ENCODE data around the gene MICAL3.

Gene MICAL3

GRCh38 chr22:17865183-17866055 lies 158.9 kb downstream of the MICAL3 start:
- DNase-seq = no peak

- DNase-seq = no peak
These were observed 159.8 kb downstream of the MICAL3 start for GRCh38 chr22:17864398-17865182.

GRCh38 chr22:17862646-17863181 lies 161.6 kb downstream of the MICAL3 start:
- DNase-seq = no peak

GRCh38 chr22:17861909-17862308 lies 162.5 kb downstream of the MICAL3 start:
- no peak for DNase-seq

GRCh38 chr22:17860220-17860965 lies 164.0 kb downstream of the MICAL3 start:
- DNase-seq = no peak

GRCh38 chr22:17858033-17858432 lies 166.3 kb downstream of the MICAL3 start:
- DNase-seq = no peak

- DNase-seq = no peak
These were observed 168.6 kb downstream of the MICAL3 start for GRCh38 chr22:17855572-17856290.

DNA sequence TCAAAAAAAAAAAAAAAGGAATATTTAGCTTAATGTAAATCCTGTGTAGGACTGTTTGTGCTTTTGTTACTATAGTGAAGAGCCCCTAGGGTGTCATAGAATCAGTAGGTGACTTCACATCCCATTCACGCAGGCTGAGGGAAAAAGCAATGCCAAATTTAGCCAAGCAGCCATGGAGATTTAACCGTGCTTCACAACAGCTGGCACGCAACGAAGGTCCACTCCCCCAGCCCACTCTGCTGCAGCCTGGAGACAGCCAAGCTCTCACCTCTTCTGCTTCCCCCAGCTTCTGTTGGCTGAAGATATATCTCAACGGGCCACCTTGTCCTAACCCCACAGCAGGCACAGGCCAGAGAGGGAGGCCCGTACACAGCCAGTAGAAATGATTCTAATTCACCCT lies 171.3 kb downstream of the MICAL3 start:
- DNase-seq = no peak

- DNase-seq = no peak
These were observed 172.6 kb downstream of the MICAL3 start for GRCh38 chr22:17851759-17852158.

DNA sequence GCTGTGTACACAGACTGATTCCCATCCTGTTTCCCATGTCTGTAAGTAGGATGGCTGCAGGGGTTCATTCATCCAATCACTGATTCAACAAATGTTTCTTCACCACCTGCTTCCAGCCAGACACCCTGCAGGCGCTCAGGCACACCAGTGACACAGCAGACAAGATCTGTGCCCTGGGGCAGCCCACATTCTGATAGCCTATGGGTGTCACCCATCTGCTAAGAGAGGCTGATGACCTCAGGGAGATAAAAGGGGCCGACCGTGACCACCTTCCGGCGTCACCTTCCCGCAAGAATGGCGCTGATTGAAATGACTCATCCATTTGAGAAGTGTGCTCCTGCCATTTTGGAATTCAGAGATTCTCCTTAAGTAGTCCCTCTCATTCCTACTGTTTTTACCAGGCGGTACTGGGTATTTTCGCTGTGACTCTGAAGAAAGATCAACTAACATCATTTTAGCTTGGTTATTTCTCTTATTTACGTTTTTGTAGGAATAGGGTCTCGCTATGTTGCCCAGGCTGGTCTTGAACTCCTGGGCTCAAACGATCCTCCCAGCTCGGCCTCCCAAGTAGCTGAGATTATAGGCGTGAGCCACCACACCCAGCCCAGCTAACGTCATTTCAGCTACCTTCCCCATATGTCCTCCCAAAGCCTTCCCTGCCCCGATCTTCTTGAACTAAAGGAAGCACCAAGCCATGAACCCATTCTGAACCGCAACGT lies 176.8 kb downstream of the MICAL3 start:
- DNase-seq = no peak

DNA sequence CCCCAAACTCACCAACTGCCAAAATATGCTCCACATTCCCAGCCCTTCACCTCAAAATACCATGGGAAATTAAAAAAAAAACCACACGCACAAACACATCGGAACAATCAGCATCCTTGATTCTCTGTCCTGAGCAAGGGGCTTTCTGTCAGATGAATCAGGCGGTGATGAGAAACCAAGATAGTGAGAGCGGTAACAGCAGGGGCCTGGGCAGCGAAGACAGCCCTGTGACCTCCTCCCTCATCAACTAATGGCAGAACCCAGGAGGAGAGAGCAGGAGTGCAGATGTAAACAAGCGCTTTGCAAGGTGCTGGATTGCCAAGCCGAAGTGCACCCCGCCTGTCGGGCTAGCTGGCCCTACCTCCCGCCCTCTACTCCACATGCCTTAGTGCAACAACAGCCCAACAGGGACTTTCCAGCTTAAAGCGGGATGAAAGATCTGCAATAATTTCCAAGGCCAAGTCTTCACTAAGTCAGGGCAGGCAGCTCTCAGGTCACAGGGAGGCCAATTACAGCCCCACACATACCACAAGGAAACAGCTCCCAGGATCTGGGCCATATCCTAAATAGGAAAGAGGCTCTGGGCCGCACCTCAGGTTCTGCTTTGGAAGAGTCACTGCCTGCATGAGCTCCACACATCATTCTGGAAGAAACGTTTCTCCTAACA lies 177.9 kb downstream of the MICAL3 start:
- DNase-seq = no peak

DNA sequence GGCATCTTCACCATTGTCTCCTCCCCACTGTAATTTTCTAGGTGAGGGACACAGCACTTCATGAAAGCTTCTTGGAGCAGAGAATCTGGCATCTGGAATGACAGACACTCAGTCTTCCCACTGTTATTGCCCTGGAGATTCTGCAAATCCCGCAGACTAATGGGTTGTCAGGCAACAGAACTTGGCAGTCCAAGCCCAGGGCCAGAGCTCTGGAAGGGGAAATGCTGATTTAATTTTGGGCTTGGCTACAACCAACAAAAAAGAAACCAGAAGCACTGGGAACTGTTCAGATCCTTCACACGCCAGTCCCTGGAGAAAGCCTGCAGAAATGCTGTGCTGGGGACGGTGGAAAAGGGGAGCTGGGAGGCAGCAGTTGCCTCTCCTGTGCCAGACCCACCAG lies 178.6 kb downstream of the MICAL3 start:
- no peak for DNase-seq

GRCh38 chr22:17845327-17845726 lies 179.0 kb downstream of the MICAL3 start:
- DNase-seq = no peak

DNA sequence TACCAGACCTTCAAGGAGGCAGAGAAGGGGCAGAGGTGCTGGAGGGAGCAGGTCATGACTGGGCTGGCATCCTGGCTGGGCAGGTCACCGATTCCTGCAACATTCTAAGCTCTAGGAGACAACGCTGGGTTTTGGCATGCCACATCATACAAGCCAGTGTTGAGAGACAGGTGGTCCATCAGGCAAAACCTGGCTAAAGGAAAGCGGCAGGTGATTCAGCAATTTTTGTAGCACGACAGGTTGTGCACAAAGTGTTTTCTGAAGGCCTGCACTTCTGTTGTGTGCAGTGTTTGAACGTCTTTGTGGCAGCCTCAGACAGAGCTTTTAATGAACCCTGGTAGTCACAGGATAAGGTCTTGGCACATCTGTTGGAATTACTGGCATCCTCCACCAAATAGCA lies 180.2 kb downstream of the MICAL3 start:
- DNase-seq = no peak

- DNase-seq = peak in 3 of 5 experiments; percentile 6 to 77 (median 49)
These were observed 182.0 kb downstream of the MICAL3 start for GRCh38 chr22:17842386-17842785.

DNA sequence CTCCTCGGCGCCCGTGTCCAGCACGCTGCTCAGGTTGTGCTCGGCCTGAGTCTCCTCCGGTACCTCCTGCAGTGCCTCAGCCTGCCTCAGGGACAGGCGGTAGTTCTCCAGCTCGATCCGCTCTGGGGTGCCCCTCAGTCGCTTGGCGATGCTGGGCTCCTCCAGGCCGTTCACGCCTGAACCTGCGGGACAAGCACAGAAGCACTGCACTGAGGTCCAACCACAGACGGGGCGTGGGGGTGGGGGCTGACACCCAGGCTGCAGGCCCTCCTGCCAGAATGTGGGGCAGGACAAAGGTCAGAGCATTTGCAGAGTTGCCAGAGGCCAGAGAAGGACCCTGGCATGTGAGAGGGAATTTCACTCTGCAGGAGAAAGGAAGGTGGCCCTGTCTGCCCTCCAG lies 182.5 kb downstream of the MICAL3 start:
- no peak for DNase-seq

GRCh38 chr22:17838180-17838865 lies 186.0 kb downstream of the MICAL3 start:
- no peak for DNase-seq

DNA sequence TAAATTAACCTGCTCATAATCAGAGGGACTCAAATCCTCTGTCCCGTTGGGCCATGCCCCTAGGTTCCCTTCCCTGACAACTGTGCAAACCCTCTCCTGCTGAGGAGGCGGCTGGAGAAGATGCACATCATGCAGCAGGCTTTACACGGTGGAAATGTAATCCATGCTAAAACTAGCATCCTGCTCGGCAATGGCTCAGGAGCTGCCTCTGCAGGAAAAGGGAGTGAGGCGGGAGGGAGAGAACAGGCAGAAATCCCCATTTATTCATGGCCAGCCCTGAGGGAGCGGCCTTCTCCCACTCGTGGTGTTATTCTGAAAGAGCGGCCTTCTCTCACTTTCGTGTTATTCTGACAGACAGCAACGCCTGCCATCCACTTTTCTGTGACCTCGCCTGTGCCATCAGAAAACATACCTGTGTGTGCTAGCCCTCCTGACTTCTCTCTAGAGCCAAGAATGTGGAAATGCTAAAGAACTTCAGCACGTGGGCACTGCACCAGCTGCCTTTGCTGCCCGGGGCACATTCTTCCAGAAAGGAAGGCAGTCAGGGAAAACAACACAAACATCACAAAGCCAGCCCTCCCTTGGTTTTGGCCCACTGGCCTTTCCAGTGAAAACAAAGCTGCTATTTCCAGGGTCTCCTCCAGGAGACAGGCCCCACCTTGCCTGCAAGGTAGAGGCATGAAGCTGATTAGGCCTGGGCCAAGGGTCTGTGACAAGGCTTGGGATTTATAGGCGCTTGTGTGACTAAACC lies 187.2 kb downstream of the MICAL3 start:
- DNase-seq = no peak

GRCh38 chr22:17835256-17835655 lies 189.1 kb downstream of the MICAL3 start:
- DNase-seq = no peak

DNA sequence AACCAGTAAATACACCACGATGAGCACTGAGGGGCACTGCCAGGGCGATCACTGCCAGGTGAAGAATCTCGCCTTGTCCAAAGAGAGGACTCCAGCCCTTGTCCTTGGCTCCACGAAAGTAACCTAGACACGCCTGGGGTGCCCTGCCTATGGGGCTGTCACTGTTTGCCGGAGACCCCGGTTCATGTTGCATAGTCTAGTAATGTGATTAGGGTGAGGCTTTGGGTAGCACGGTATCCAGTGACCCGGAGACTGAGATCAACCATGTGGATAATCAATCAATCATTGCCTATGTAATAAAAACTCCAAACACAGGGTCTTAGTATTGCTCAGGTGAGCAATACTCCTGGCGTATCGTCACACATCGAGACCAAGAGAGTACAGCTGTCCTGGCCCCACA lies 190.9 kb downstream of the MICAL3 start:
- no peak for DNase-seq
